SK-N-SH treated with all-trans-retinoic acid at 6 μM for 48 hours (cell line): Measurements from ENCODE around the gene ODC1.

Source experiments
- ATAC-seq: fragments of 200-7000 bp; cut with Tn5 transposase; 3 replicates; pipeline ENCODE4 v1.9.1; 2020; ENCODE audit warnings: mild to moderate bottlenecking, moderate library complexity
- ARNTL ChIP-seq: fragments of 450-650 bp; formaldehyde crosslinking; IDR thresholded peaks from 2 replicates; pipeline ENCODE4 v1.5.0; 2020; ENCODE audit warnings: low read depth, mild to moderate bottlenecking, moderate library complexity, borderline replicate concordance
- CSDC2 ChIP-seq: fragments of 250-450 bp; sonication (Bioruptor Pico); IDR thresholded peaks from 2 replicates; pipeline ENCODE4 v1.5.0; 2020; ENCODE audit warnings: mild to moderate bottlenecking, moderate library complexity
- GLIS3 ChIP-seq: fragments of 250-450 bp; sonication (Bioruptor Pico); IDR thresholded peaks from 2 replicates; pipeline ENCODE4 v1.5.0; 2020; ENCODE audit warnings: mild to moderate bottlenecking, moderate library complexity
- ISL1 ChIP-seq: fragments of 250-450 bp; sonication (Bioruptor Pico); IDR thresholded peaks from 2 replicates; pipeline ENCODE4 v2.1.2; 2022; ENCODE audit warnings: mild to moderate bottlenecking, moderate library complexity
- OSR1 ChIP-seq: fragments of 250-450 bp; sonication (Bioruptor Pico); IDR thresholded peaks from 2 replicates; pipeline ENCODE4 v1.8.0; 2022; ENCODE audit warnings: moderate library complexity, mild to moderate bottlenecking, inconsistent platforms
- PPARA ChIP-seq: fragments of 250-450 bp; sonication (Bioruptor Pico); IDR thresholded peaks from 2 replicates; pipeline ENCODE4 v1.5.0; 2020; ENCODE audit warnings: mild to moderate bottlenecking, borderline replicate concordance
- RARB ChIP-seq: fragments of 250-450 bp; sonication (Bioruptor Pico); IDR thresholded peaks from 2 replicates; pipeline ENCODE4 v1.8.0; 2021; ENCODE audit warnings: mild to moderate bottlenecking, moderate library complexity
- TCF4 ChIP-seq: fragments of 250-450 bp; sonication (Bioruptor Pico); IDR thresholded peaks from 2 replicates; pipeline ENCODE4 v1.8.0; 2021; ENCODE audit warnings: mild to moderate bottlenecking, moderate library complexity, borderline replicate concordance
- TOX ChIP-seq: fragments of 250-450 bp; sonication (Bioruptor Pico); IDR thresholded peaks from 2 replicates; pipeline ENCODE4 v1.8.0; 2021; ENCODE audit warnings: mild to moderate bottlenecking, moderate library complexity, borderline replicate concordance
- ZC3H10 ChIP-seq: fragments of 250-450 bp; sonication (Bioruptor Pico); IDR thresholded peaks from 2 replicates; pipeline ENCODE4 v1.5.1; 2021; ENCODE audit warnings: mild to moderate bottlenecking, moderate library complexity
- ZFP3 ChIP-seq: fragments of 250-450 bp; sonication (Bioruptor Pico); IDR thresholded peaks from 2 replicates; pipeline ENCODE4 v1.5.0; 2020; ENCODE audit warnings: mild to moderate bottlenecking, moderate library complexity
- ZNF565 ChIP-seq: fragments of 450-650 bp; formaldehyde crosslinking; conservative IDR thresholded peaks from 2 replicates; pipeline ENCODE4 v1.5.0; 2020; ENCODE audit warnings: low read depth, mild to moderate bottlenecking, moderate library complexity
- ZNF70 ChIP-seq: fragments of 450-650 bp; formaldehyde crosslinking; IDR thresholded peaks from 2 replicates; pipeline ENCODE4 v1.5.0; 2020; ENCODE audit warnings: mild to moderate bottlenecking, moderate library complexity
- TF ChIP-seq, protein P1 (sequence below): fragments of 250-450 bp; sonication (Bioruptor Pico); IDR thresholded peaks from 2 replicates; pipeline ENCODE4 v1.5.1; 2020; ENCODE audit warnings: low read depth, mild to moderate bottlenecking, moderate library complexity
- TF ChIP-seq, protein P2 (sequence below): fragments of 250-450 bp; sonication (Bioruptor Pico); IDR thresholded peaks from 2 replicates; pipeline ENCODE4 v1.8.0; 2020; ENCODE audit warnings: mild to moderate bottlenecking, moderate library complexity, borderline replicate concordance
- TF ChIP-seq, protein P3 (sequence below): fragments of 250-450 bp; sonication (Bioruptor Pico); IDR thresholded peaks from 2 replicates; pipeline ENCODE4 v1.8.0; 2021; ENCODE audit warnings: low read depth, mild to moderate bottlenecking, moderate library complexity, borderline replicate concordance
- TF ChIP-seq, protein P4 (sequence below): fragments of 250-450 bp; sonication (Bioruptor Pico); IDR thresholded peaks from 2 replicates; pipeline ENCODE4 v1.5.0; 2020; ENCODE audit warnings: mild to moderate bottlenecking, moderate library complexity

Gene ODC1

DNA sequence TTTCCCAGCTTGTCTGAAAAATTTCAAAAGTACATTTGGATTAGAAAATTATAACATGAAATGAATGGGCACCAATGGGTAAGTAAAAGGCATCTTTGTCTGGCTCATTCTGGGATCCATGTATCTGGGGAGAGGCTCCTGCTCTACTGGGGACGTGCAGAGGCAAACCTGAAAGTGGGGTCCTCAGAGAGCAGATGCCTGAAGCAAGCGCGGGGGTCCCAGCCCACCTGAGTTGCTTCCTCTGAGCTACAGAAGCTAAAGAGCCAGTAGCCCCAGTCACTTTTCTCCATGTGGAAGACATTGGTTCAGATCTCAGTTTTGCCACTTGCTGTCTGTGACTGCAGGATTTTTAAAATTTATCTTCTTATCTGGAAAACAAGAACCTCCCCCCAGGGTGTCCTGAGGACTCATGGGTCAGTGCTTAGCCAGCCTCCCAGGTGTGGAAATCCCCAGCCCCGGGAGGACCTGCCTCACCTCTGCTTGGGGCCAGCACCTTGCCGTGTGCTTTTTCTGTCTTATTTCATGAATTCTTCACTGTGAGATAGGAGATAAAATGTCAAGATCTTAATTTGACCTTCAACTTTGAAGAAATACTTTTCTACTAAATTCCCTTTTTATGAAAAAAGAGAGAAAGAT lies 25.1 kb upstream of the ODC1 start:
- no peak for TF ChIP-seq ZFP3 (CRISPR knock-in tag)
- TF ChIP-seq PPARA: no peak
- TF ChIP-seq ZNF565 (CRISPR knock-in tag): no peak
- no peak for TF ChIP-seq ISL1
- TF ChIP-seq, protein P1, sequence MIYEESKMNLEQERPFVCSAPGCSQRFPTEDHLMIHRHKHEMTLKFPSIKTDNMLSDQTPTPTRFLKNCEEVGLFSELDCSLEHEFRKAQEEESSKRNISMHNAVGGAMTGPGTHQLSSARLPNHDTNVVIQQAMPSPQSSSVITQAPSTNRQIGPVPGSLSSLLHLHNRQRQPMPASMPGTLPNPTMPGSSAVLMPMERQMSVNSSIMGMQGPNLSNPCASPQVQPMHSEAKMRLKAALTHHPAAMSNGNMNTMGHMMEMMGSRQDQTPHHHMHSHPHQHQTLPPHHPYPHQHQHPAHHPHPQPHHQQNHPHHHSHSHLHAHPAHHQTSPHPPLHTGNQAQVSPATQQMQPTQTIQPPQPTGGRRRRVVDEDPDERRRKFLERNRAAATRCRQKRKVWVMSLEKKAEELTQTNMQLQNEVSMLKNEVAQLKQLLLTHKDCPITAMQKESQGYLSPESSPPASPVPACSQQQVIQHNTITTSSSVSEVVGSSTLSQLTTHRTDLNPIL (CRISPR knock-in tag): no peak
- TF ChIP-seq ARNTL (CRISPR knock-in tag): no peak
- TF ChIP-seq CSDC2 (CRISPR knock-in tag): no peak
- TF ChIP-seq, protein P2, sequence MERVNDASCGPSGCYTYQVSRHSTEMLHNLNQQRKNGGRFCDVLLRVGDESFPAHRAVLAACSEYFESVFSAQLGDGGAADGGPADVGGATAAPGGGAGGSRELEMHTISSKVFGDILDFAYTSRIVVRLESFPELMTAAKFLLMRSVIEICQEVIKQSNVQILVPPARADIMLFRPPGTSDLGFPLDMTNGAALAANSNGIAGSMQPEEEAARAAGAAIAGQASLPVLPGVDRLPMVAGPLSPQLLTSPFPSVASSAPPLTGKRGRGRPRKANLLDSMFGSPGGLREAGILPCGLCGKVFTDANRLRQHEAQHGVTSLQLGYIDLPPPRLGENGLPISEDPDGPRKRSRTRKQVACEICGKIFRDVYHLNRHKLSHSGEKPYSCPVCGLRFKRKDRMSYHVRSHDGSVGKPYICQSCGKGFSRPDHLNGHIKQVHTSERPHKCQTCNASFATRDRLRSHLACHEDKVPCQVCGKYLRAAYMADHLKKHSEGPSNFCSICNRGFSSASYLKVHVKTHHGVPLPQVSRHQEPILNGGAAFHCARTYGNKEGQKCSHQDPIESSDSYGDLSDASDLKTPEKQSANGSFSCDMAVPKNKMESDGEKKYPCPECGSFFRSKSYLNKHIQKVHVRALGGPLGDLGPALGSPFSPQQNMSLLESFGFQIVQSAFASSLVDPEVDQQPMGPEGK (CRISPR knock-in tag): no peak
- TF ChIP-seq OSR1: no peak
- no peak for ATAC-seq

DNA sequence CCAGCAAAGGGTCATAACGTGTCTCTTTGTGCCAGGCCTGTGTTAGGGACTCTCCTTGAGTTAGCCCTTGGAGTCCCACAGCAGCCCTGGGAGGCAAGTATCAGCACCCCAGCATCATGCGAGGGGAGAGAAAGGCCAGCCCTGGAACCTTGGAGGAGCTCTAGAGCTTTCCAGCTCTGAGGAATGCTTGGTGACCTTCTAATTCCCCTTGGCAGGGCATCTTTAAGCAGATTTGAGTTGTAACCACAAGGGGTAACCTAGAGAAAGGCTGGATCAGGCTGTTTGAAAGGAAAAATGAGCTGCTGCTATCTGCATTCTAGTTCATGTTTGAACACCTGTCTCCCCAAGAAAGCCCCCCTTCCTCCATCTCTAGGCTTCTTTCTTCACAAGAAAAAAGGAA lies 23.8 kb upstream of the ODC1 start:
- TF ChIP-seq CSDC2 (CRISPR knock-in tag): no peak
- TF ChIP-seq, protein P1 (CRISPR knock-in tag): no peak
- no peak for TF ChIP-seq ZC3H10 (CRISPR knock-in tag)
- TF ChIP-seq ZNF70 (CRISPR knock-in tag): no peak
- TF ChIP-seq, protein P3, sequence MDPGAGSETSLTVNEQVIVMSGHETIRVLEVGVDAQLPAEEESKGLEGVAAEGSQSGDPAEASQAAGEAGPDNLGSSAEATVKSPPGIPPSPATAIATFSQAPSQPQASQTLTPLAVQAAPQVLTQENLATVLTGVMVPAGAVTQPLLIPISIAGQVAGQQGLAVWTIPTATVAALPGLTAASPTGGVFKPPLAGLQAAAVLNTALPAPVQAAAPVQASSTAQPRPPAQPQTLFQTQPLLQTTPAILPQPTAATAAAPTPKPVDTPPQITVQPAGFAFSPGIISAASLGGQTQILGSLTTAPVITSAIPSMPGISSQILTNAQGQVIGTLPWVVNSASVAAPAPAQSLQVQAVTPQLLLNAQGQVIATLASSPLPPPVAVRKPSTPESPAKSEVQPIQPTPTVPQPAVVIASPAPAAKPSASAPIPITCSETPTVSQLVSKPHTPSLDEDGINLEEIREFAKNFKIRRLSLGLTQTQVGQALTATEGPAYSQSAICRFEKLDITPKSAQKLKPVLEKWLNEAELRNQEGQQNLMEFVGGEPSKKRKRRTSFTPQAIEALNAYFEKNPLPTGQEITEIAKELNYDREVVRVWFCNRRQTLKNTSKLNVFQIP: no peak
- TF ChIP-seq ZFP3 (CRISPR knock-in tag): no peak
- TF ChIP-seq, protein P4, sequence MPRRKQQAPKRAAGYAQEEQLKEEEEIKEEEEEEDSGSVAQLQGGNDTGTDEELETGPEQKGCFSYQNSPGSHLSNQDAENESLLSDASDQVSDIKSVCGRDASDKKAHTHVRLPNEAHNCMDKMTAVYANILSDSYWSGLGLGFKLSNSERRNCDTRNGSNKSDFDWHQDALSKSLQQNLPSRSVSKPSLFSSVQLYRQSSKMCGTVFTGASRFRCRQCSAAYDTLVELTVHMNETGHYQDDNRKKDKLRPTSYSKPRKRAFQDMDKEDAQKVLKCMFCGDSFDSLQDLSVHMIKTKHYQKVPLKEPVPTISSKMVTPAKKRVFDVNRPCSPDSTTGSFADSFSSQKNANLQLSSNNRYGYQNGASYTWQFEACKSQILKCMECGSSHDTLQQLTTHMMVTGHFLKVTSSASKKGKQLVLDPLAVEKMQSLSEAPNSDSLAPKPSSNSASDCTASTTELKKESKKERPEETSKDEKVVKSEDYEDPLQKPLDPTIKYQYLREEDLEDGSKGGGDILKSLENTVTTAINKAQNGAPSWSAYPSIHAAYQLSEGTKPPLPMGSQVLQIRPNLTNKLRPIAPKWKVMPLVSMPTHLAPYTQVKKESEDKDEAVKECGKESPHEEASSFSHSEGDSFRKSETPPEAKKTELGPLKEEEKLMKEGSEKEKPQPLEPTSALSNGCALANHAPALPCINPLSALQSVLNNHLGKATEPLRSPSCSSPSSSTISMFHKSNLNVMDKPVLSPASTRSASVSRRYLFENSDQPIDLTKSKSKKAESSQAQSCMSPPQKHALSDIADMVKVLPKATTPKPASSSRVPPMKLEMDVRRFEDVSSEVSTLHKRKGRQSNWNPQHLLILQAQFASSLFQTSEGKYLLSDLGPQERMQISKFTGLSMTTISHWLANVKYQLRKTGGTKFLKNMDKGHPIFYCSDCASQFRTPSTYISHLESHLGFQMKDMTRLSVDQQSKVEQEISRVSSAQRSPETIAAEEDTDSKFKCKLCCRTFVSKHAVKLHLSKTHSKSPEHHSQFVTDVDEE: no peak
- no peak for TF ChIP-seq ARNTL (CRISPR knock-in tag)
- TF ChIP-seq RARB: no peak
- TF ChIP-seq TCF4 (CRISPR knock-in tag): no peak
- no peak for TF ChIP-seq GLIS3
- TF ChIP-seq OSR1: no peak
- TF ChIP-seq PPARA: no peak
- peak; percentile 45 for ATAC-seq

DNA sequence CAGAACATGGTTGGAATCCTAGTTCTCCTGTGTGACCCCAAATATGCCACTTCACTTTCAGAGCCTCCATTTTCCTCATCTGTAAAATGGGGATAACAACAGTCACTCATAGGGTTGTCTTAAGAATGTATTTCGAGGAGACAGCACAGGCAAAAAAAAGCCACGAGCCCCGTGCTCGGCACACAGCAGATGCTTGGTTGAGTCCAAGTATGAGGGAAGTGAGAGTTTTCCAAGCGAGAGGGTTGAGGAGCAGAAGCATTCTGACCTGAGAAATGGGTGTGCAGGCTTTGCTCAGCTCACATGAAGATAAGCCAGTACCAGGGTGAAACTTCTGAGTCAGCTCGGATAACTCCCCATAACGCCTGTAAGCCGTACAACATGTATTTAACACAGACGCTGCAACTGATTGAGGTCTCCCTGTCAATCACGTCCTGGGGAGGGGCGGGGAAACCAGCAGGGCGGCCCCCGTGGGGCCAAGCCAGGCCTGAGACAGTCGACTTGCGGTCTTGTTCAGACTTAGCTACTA lies 23.0 kb upstream of the ODC1 start:
- TF ChIP-seq ISL1 (no peak), ZNF70 (CRISPR knock-in tag) (no peak), GLIS3 (no peak), TOX (CRISPR knock-in tag) (no peak), TCF4 (CRISPR knock-in tag) (no peak)
- TF ChIP-seq, protein P1 (CRISPR knock-in tag): no peak
- TF ChIP-seq, protein P4: no peak
- no peak for ATAC-seq
